K562 (cell line): Measurements from ENCODE around the gene GUK1. TPM values are rescaled to one million over a fixed set of nuclear protein-coding genes. Genes with fewer than 3 reads are reported as not detected.

Experiments used
- BDP1 ChIP-seq: IDR thresholded peaks from 3 replicates; pipeline ENCODE4 v1.6.1; 2011; ENCODE audit not compliant: insufficient read length, insufficient read depth
- CBFA2T3 ChIP-seq: fragments of 450-650 bp; IDR thresholded peaks from 2 replicates; pipeline ENCODE4 v1.6.1; 2017
- CTBP1 ChIP-seq: fragments of 450-650 bp; IDR thresholded peaks from 2 replicates; pipeline ENCODE4 v1.6.1; 2016; ENCODE audit warnings: borderline replicate concordance
- HINFP ChIP-seq: fragments of 450-650 bp; conservative IDR thresholded peaks from 2 replicates; pipeline ENCODE4 v1.6.1; 2016; ENCODE audit warnings: missing genetic modification characterization, low read depth, mild to moderate bottlenecking, control low read depth, missing compliant biosample characterization
- KDM2B ChIP-seq: fragments of 250-450 bp; sonication (Bioruptor Pico); IDR thresholded peaks from 2 replicates; pipeline ENCODE4 v1.8.0; 2021; ENCODE audit warnings: mild to moderate bottlenecking, moderate library complexity
- PML ChIP-seq: IDR thresholded peaks from 2 replicates; pipeline ENCODE4 v1.6.1; 2012; ENCODE audit warnings: low read length, inconsistent platforms
- RBM34 ChIP-seq: fragments of 200-400 bp; formaldehyde crosslinking; IDR thresholded peaks from 2 replicates; pipeline ENCODE4 v1.6.1; 2018; ENCODE audit warnings: low read length, borderline replicate concordance; ENCODE audit not compliant: insufficient read depth
- SMARCA5 ChIP-seq: fragments of 450-650 bp; IDR thresholded peaks from 2 replicates; pipeline ENCODE4 v1.6.1; 2016
- TOE1 ChIP-seq, 2 experiments: fragments of 450-650 bp in 1 of 2; sonication (generic) in 1 of 2; formaldehyde crosslinking in 1 of 2; IDR thresholded peaks; 2 replicates each; pipeline versions ENCODE4 v1.7.1 to v1.8.0; 2016 to 2022; ENCODE audit warnings: borderline replicate concordance in 2 of 2, mild to moderate bottlenecking in 2 of 2, antibody characterized with exemption in 1 of 2, inconsistent platforms in 1 of 2, low read depth in 1 of 2, missing genetic modification reagents in 1 of 2, moderate library complexity in 1 of 2
- TSHZ1 ChIP-seq: fragments of 250-450 bp; sonication (Bioruptor Pico); IDR thresholded peaks from 2 replicates; pipeline ENCODE4 v1.4.0; 2020; ENCODE audit warnings: mild to moderate bottlenecking, moderate library complexity
- ZBED1 ChIP-seq: IDR thresholded peaks from 2 replicates; pipeline ENCODE4 v1.6.1; 2014
- ZNF3 ChIP-seq: fragments of 250-450 bp; sonication (Bioruptor Pico); IDR thresholded peaks from 2 replicates; pipeline ENCODE4 v1.5.0; 2021; ENCODE audit warnings: mild to moderate bottlenecking, moderate library complexity
- ZNF318 ChIP-seq, 2 experiments: fragments of 450-650 bp; IDR thresholded peaks; 2 replicates each; pipeline ENCODE4 v1.6.1; 2016; ENCODE audit warnings: mild to moderate bottlenecking in 2 of 2, borderline replicate concordance in 1 of 2, low read depth in 1 of 2, moderate library complexity in 1 of 2
- polyA plus RNA-seq, 8 experiments: library from polyadenylated mRNA; depleted of rRNA in 4 of 8; stranded (reverse) in 5 of 8; unstranded in 3 of 8; fragments of >200 nt; fragmentation: Nextera tagmentation in 2 of 8; fragmentation: Illumina TruSeq in 1 of 8; extraction: Ambion mirVana in 2 of 8; extraction: Trizol in 1 of 8; gene quantifications; 2 replicates each; pipeline versions ENCODE4 v1.2.1 to v1.2.3, GENCODE V29; 2011 to 2014; ENCODE audit warnings: inconsistent platforms in 1 of 8, missing spikeins in 1 of 8
- total RNA-seq, 7 experiments: library from RNA; depleted of rRNA in 6 of 7; stranded (reverse); fragments of >200 nt in 6 of 7; fragmentation: Illumina TruSeq in 2 of 7; extraction: Trizol in 2 of 7; gene quantifications; 2 replicates each; pipeline versions ENCODE4 v1.2.1 to v1.2.3, GENCODE V29; 2011 to 2021; ENCODE audit warnings: low replicate concordance in 1 of 7

GUK1 gene
- total and polyA plus RNA-seq, 9 of the 15 experiments (the other 6 are each of a cell fraction or from before 2014, with no cell fraction given) = 7.0 to 331 (median 132) TPM

GRCh38 chr1:228174482-228175315 is 34.6 kb downstream of the GUK1 start (continued):
- no peak for TF ChIP-seq ZNF3 (CRISPR knock-in tag)
- TF ChIP-seq CBFA2T3 = no peak
- no peak for TF ChIP-seq ZNF318 (IDR thresholded peaks at IDR 0.05; ENCODE audit: borderline replicate concordance in 1 of 2, low read depth in 1 of 2)
- peak; percentile 49; the same call in 1 of the 2 replicates for TF ChIP-seq TOE1 (IDR thresholded peaks at IDR 0.05; ENCODE audit: borderline replicate concordance)
- no peak for TF ChIP-seq TOE1 (CRISPR knock-in tag; IDR thresholded peaks at IDR 0.05; ENCODE audit: borderline replicate concordance, low read depth)
- TF ChIP-seq CTBP1 = no peak; the same call in 1 of the 2 replicates
- no peak for TF ChIP-seq RBM34
- no peak for TF ChIP-seq TSHZ1 (CRISPR knock-in tag)
- TF ChIP-seq SMARCA5 = no peak
- TF ChIP-seq HINFP (tag) = no peak
- TF ChIP-seq PML = no peak
- no peak for TF ChIP-seq BDP1
- TF ChIP-seq ZBED1 = no peak
- TF ChIP-seq KDM2B (CRISPR knock-in tag) = no peak
